Activated T-cell treated with anti-CD3 and anti-CD28 coated beads, Interleukin-2, amount 50 U/mL, for 4 hours (primary cell): Measurements from ENCODE around the gene RPA3. TPM values are rescaled to one million over a fixed set of nuclear protein-coding genes. Genes with fewer than 3 reads are reported as not detected.

Experiments
- ATAC-seq, 2 donors: fragments of 200-7000 bp; cut with Tn5 transposase; one replicate each; pipeline ENCODE4 v1.10.0; 2021
- DNase-seq: peaks from one replicate; pipeline ENCODE4 v3.0.0-alpha.2; 2020
- H3K27me3 Mint-ChIP-seq: one replicate; pipeline ENCODE4 v1.8.0; 2021; ENCODE audit warnings: low read depth, mixed read lengths
- H3K36me3 Mint-ChIP-seq: one replicate; pipeline ENCODE4 v1.8.0; 2022; ENCODE audit warnings: mixed read lengths; ENCODE audit not compliant: insufficient read depth
- H3K4me1 Mint-ChIP-seq: one replicate; pipeline ENCODE4 v1.8.0; 2021; ENCODE audit warnings: low read depth, mixed read lengths
- H3K4me3 Mint-ChIP-seq: one replicate; pipeline ENCODE4 v1.8.0; 2021; ENCODE audit warnings: mild to moderate bottlenecking, moderate library complexity, mixed read lengths
- H3K9me3 Mint-ChIP-seq: one replicate; pipeline ENCODE4 v1.8.0; 2021; ENCODE audit warnings: mixed read lengths
- total RNA-seq, 3 donors: library from RNA; stranded (reverse); gene quantifications; one replicate each; pipeline ENCODE4 v1.2.1, GENCODE V29; 2021

The RPA3 gene
- total RNA-seq, 3 donors from 2014 or later, result 76.9 to 82.6 (median 79.2) TPM

- peaks cover 11% of the 10 kb centered on the region for H3K36me3 Mint-ChIP-seq
Measured at GRCh38 chr7:7607010-7607409, 111.4 kb downstream of the RPA3 start.

GRCh38 chr7:7596176-7596575 is 122.2 kb downstream of the RPA3 start:
- H3K4me1 Mint-ChIP-seq, result no peaks in the 10 kb centered on the region
- ATAC-seq, result no peak
- H3K9me3 Mint-ChIP-seq, result peaks cover 5% of the 10 kb centered on the region

More at GRCh38 chr7:7607010-7607409, 111.4 kb downstream of the RPA3 start:
- DNase-seq (no peak), ATAC-seq (no peak)
- no peaks in the 10 kb centered on the region for H3K9me3 Mint-ChIP-seq
- H3K4me1 Mint-ChIP-seq, result peaks cover 2% of the 10 kb centered on the region
- H3K27me3 Mint-ChIP-seq, result no peaks in the 10 kb centered on the region
- no peak overlapping the region for H3K4me3 Mint-ChIP-seq

GRCh38 chr7:7595451-7595850 is 123.0 kb downstream of the RPA3 start:
- Mint-ChIP-seq H3K36me3 (peaks cover 31% of the 10 kb centered on the region), H3K4me3 (no peak overlapping the region), H3K9me3 (no peaks in the 10 kb centered on the region), H3K4me1 (no peaks in the 10 kb centered on the region), H3K27me3 (no peaks in the 10 kb centered on the region)
- DNase-seq (no peak), ATAC-seq (no peak)

More at GRCh38 chr7:7596176-7596575, 122.2 kb downstream of the RPA3 start:
- no peak for DNase-seq
- no peak overlapping the region for H3K4me3 Mint-ChIP-seq
- no peaks in the 10 kb centered on the region for H3K27me3 Mint-ChIP-seq
- H3K36me3 Mint-ChIP-seq, result peaks cover 33% of the 10 kb centered on the region

Other genes starting within 250 kb of the RPA3 start
- under 1 TPM in 2 of 3 donors, not detected in 1; 0.08 to 0.10 TPM for gene COL28A1, start 182.7 kb downstream of the RPA3 start, total RNA-seq
- gene MIOS, start 151.7 kb downstream of the RPA3 start, total RNA-seq, result 10 to 100 TPM; 33.9 to 41.5 (median 37.5) TPM
- gene UMAD1, start 77.9 kb downstream of the RPA3 start, total RNA-seq, result 10 to 100 TPM; 12.5 to 16.9 (median 13.9) TPM